Caki2 (cell line): ENCODE results near the gene TPCN2. TPM values are rescaled to one million over a fixed set of nuclear protein-coding genes. Genes with fewer than 3 reads are reported as not detected.
"Not testable (repeated sequence)": the region's sequence is repeated elsewhere in the genome, so short reads cannot be mapped to it uniquely, and the experiment has no call there.

Source experiments
- DNase-seq: peaks from one replicate; pipeline ENCODE4 v3.0.0-alpha.2; 2015; ENCODE audit warnings: low read depth
- in situ Hi-C: cut with HindIII; loops from 2 replicates; pipeline ENCODE4 v1.10.0; 2016; ENCODE audit warnings: low sequenced_read_pairs, low pct_unique_long_range_greater_than_20kb, mixed read lengths
- total RNA-seq: library from RNA; depleted of rRNA; stranded (reverse); fragments of >200 nt; shearing (Covaris generic); gene quantifications from 2 replicates; pipeline ENCODE4 v1.2.3, GENCODE V29; 2014; ENCODE audit warnings: low replicate concordance

TPCN2 gene
- total RNA-seq, 1 experiment from 2014 or later = 4.2 TPM

- DNase-seq = no peak
- in situ Hi-C loops = no loop called here
Measured at GRCh38 chr11:69063652-69064260, 15.0 kb downstream of the TPCN2 start.

DNA sequence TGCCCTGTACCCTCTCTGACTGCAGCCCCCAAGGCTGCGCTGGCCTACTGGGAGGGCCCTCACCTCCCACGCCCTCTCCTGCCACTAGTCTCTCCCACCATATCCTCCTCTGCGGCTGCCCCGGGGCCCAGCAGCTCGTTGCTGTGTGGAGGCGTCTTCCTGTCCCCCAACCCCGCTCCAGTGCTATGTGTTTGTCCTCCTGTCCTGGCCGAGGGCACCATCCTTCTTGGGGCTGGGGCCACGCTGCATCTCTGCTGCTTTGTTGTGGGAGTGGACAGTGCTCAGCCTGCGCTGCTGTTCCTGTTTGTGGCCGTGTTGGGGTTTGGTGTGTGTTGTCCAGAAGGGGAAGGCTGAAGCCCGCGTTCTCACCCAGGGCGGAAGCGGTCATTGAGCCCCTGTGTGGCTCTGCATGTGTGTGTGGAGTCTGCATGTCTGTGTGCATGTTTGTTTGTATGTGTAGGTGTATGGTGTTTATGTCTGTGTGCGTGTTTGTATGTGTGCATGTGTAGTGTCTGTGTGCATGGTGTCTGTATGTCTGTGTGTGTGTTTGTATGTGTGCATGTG, 15.7 kb downstream of the TPCN2 start:
- no peak for DNase-seq
- in situ Hi-C loops = no loop called here

DNA sequence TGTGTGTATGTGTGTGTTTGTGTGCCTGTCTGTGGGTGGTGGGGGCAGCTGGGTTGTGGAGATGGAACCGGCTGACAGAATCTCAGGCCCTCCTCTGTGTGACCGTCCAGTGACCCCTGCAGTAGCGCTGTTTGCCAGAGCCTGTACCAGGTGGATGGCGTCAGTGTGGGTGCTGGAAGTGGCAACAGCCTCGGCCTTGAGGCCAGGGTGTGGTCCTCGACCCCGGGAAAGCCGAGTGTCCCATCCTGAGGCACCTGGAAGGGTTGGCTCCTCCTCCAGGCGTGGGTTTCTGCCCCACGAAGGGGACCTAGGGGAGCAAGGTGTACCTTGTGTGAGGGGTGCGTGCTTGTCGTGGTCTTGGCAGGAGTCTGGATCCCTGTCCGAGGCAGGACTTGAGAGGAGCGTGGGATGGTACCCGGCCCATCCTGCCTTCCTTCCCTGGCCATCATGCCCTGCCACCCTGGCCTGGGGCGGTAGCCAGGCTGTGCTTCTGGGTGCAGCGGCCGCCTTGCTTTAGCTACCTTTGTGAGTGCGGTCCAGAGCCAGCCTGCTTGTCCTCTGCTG, 16.5 kb downstream of the TPCN2 start:
- DNase-seq = no peak
- in situ Hi-C loops = no loop called here

- in situ Hi-C loops = no loop called here
Measured at GRCh38 chr11:69066122-69067112, 17.7 kb downstream of the TPCN2 start.

DNA sequence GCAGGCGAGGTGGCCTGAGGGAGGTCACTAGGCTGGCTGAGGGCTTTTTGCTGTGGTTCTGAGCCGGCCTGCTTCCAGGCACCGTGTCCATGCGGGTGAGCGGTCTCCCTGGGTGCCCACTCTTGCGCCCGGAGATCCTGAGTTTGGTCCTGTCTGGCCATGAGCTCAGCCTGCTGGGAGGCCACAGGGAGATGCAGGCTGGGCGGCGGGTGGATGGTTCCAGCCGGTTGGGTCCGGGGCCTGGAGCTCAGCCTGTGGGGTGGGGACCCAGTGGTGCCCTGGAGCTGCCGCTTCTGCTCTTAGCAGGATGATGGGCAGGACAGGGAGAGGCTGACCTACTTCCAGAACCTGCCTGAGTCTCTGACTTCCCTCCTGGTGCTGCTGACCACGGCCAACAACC, 18.5 kb downstream of the TPCN2 start:
- DNase-seq = no peak
- in situ Hi-C loops = no loop called here

More at GRCh38 chr11:69066122-69067112, 17.7 kb downstream of the TPCN2 start:
- no peak for DNase-seq

GRCh38 chr11:69071086-69071800, 22.5 kb downstream of the TPCN2 start:
- DNase-seq = no peak

GRCh38 chr11:69071956-69072355, 23.2 kb downstream of the TPCN2 start:
- DNase-seq = no peak
- in situ Hi-C loops = no loop called here

More at GRCh38 chr11:69071086-69071800, 22.5 kb downstream of the TPCN2 start:
- in situ Hi-C loops = no loop called here

GRCh38 chr11:69073469-69073868, 24.7 kb downstream of the TPCN2 start:
- in situ Hi-C loops = no loop called here
- DNase-seq = no peak

DNA sequence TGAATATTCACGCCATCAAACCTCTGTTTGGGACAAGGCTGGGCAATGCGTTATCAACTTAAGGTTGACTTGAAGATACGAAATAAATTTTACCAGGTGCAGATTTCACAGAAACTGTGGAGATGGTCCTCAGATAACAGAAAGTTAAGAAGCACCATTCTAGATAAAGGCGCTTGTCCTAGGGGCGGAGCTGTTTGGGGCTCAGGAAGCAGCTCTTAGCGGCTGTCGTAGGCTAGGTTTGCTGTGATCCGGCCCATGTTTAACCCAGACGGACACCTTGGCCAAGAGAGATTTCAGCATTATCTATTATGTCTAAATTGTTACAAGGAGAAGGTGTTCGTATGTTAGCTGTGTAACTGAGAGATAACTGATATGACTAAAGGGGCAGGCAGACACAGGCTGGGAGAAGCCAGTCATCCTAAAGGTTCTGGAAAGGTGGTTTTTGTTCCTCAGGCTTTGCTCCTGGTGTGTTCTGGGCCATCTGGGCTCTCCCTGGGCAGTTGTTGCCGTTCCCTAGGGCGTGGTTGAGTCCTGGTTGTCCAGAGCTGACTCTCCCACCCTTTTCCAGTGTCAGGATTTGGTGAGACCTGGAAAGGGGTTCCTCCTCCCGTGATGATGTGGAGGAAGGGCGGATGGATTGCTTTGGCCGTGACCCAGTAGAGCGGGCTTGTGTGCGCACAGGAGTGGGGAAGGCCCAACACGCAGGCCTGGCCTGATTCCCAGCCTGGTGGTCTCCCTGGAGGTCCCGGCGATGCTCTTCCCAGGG, 25.8 kb downstream of the TPCN2 start:
- in situ Hi-C loops = no loop called here
- no peak for DNase-seq

- no peak for DNase-seq
Measured at GRCh38 chr11:69075421-69076128, 26.8 kb downstream of the TPCN2 start.

GRCh38 chr11:69076129-69076791, 27.5 kb downstream of the TPCN2 start:
- in situ Hi-C loops = no loop called here
- no peak for DNase-seq

More at GRCh38 chr11:69075421-69076128, 26.8 kb downstream of the TPCN2 start:
- in situ Hi-C loops = no loop called here

GRCh38 chr11:69076977-69077376, 28.2 kb downstream of the TPCN2 start:
- not testable (repeated sequence) for DNase-seq

GRCh38 chr11:69078508-69078907, 29.8 kb downstream of the TPCN2 start:
- in situ Hi-C loops = no loop called here
- DNase-seq = no peak

More at GRCh38 chr11:69076977-69077376, 28.2 kb downstream of the TPCN2 start:
- in situ Hi-C loops = not testable (repeated sequence)

GRCh38 chr11:69078930-69079605, 30.3 kb downstream of the TPCN2 start:
- no peak for DNase-seq
- in situ Hi-C loops = no loop called here

DNA sequence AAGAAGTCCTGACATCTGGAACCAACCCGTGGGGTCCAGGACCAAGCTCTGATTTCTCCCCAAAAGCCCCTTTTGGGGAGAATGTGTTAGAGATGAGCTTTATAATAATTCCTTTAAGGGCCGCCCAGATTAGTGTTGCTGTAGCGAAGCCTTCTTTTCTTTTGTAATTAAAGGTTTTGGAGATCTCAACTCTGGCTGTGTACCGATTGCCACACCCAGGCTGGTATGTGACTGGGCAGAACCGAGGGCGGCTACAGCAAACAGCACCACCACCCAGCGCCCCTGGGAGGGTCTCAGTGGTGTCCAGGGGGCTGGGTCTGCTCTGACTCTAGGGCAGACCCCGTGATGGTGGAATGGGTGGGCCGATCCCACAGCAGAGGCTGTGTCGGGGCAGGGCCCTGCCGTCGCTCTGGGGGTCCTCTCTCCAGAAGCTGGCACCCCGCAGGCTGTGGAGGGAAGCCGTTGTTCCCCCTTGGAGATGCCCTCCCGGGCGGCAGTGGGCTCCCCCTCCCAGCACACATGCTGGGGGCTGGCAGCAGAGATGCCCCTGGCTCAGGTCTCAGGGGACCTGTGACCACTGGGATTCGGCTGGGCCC, 31.0 kb downstream of the TPCN2 start:
- in situ Hi-C loops = no loop called here
- no peak for DNase-seq
